Embryonic facial prominence (tissue), 1 donor: Measurements from ENCODE around the gene AKT3.
"Not testable (repeated sequence)": the region's sequence is repeated elsewhere in the genome, so short reads cannot be mapped to it uniquely, and the experiment has no call there.

Source experiments
- DNase-seq: peaks from one replicate; pipeline ENCODE4 v3.0.0-alpha.2; 2016; ENCODE audit errors: extremely low spot score

AKT3 gene

GRCh38 chr1:243842161-243842560 lies 7.9 kb downstream of the AKT3 start:
- no peak for DNase-seq

GRCh38 chr1:243841507-243841906 lies 8.5 kb downstream of the AKT3 start:
- no peak for DNase-seq

- no peak for DNase-seq
Measured at GRCh38 chr1:243837907-243838535, 12.0 kb downstream of the AKT3 start.

- DNase-seq: no peak
Measured at GRCh38 chr1:243834130-243834529, 15.9 kb downstream of the AKT3 start.

- no peak for DNase-seq
Measured at GRCh38 chr1:243831463-243831862, 18.6 kb downstream of the AKT3 start.

GRCh38 chr1:243827206-243827605 lies 22.8 kb downstream of the AKT3 start:
- DNase-seq: no peak

- not testable (repeated sequence) for DNase-seq
Measured at GRCh38 chr1:243824907-243825306, 25.1 kb downstream of the AKT3 start.

GRCh38 chr1:243821177-243821680 lies 28.8 kb downstream of the AKT3 start:
- DNase-seq: no peak

GRCh38 chr1:243819438-243819839 lies 30.6 kb downstream of the AKT3 start:
- no peak for DNase-seq

GRCh38 chr1:243818978-243819377 lies 31.1 kb downstream of the AKT3 start:
- no peak for DNase-seq

GRCh38 chr1:243814718-243815117 lies 35.3 kb downstream of the AKT3 start:
- no peak for DNase-seq

- DNase-seq: not testable (repeated sequence)
Measured at GRCh38 chr1:243807346-243807745, 42.7 kb downstream of the AKT3 start.

GRCh38 chr1:243806310-243806709 lies 43.7 kb downstream of the AKT3 start:
- DNase-seq: no peak

GRCh38 chr1:243802736-243803135 lies 47.3 kb downstream of the AKT3 start:
- no peak for DNase-seq

- no peak for DNase-seq
Measured at GRCh38 chr1:243801378-243801777, 48.7 kb downstream of the AKT3 start.

- no peak for DNase-seq
Measured at GRCh38 chr1:243799908-243800307, 50.1 kb downstream of the AKT3 start.

- no peak for DNase-seq
Measured at GRCh38 chr1:243798726-243799125, 51.3 kb downstream of the AKT3 start.

- DNase-seq: no peak
Measured at GRCh38 chr1:243796016-243796415, 54.0 kb downstream of the AKT3 start.

GRCh38 chr1:243793298-243793697 lies 56.7 kb downstream of the AKT3 start:
- no peak for DNase-seq

- no peak for DNase-seq
Measured at GRCh38 chr1:243792891-243793290, 57.2 kb downstream of the AKT3 start.

GRCh38 chr1:243792401-243792800 lies 57.6 kb downstream of the AKT3 start:
- DNase-seq: no peak

GRCh38 chr1:243791586-243792267 lies 58.3 kb downstream of the AKT3 start:
- DNase-seq: no peak

- no peak for DNase-seq
Measured at GRCh38 chr1:243790404-243790803, 59.6 kb downstream of the AKT3 start.
